Muscle layer of colon (tissue), 2 donors: Measurements from ENCODE around the gene ENPP6.
"Not testable (repeated sequence)": the region's sequence is repeated elsewhere in the genome, so short reads cannot be mapped to it uniquely, and the experiment has no call there.

Experiments
- H3K27ac ChIP-seq: one replicate; pipeline ENCODE4 v1.7.0; 2013; ENCODE audit warnings: low read depth, mild to moderate bottlenecking, low read length, moderate library complexity
- H3K27me3 ChIP-seq, 2 donors: one replicate each; pipeline ENCODE4 v1.7.0; 2013; ENCODE audit warnings: low read length in 2 of 2, mild to moderate bottlenecking in 2 of 2; ENCODE audit not compliant: insufficient read depth in 2 of 2, control insufficient read depth in 1 of 2
- H3K36me3 ChIP-seq: one replicate; pipeline ENCODE4 v1.7.0; 2013; ENCODE audit warnings: mild to moderate bottlenecking, low read length; ENCODE audit not compliant: insufficient read depth
- H3K4me1 ChIP-seq: one replicate; pipeline ENCODE4 v1.7.0; 2013; ENCODE audit warnings: mild to moderate bottlenecking, low read length; ENCODE audit not compliant: insufficient read depth
- H3K4me3 ChIP-seq, 2 donors: one replicate each; pipeline ENCODE4 v1.7.0; 2013; ENCODE audit warnings: low read length in 2 of 2, low read depth in 1 of 2, mild to moderate bottlenecking in 1 of 2, moderate library complexity in 1 of 2
- H3K9ac ChIP-seq: one replicate; pipeline ENCODE4 v1.7.0; 2013; ENCODE audit warnings: low read length
- H3K9me3 ChIP-seq: one replicate; pipeline ENCODE4 v1.7.0; 2013; ENCODE audit warnings: mild to moderate bottlenecking, low read length
- donor health status: abdominal sarcoma.
- donor health status: Adenocarcinoma of cecum.

ENPP6 gene

DNA sequence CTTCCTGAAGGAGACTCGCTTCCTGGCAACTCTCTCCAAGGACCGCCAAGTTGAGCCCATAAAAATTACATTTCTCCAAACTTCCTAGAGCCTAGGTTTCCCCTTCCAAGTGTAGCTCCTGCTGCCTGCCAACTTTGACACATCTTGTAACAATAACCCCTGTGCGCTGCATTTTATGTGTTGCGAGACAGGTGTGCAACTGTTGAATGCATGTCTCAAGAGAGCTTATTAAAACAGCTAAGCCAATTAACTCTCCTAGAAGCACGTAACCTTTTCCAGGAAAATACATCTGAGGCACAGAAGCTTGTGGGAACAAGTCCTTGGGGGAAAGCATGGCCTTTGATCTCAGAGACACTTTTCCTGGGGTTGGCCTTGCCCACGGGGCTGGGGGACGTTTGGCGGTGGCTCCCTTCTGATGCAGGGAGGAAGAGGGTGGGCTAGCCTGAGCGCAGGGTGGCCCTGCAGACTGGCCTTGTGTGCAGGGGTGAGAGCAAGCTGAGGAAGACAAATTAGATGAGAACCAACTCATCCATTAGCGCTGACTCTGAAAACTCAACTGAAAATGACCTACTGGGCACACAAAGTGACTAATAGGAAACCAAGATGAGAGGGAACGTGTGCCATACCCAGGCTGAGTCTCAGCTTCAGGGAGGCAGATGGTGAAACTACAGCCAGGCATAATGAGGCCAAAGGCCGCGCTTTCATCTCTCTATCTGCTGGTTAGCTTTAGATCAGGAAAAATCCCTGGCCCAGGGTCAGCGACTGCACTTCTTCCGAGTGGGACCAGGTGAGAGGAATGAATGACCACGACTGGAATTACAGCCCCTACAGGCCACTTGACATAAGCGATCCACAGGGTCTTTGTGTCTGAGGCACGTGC lies 75.3 kb downstream of the ENPP6 start:
- Histone ChIP-seq H3K27ac (no peak overlapping the region), H3K27me3 (no peaks in the 10 kb centered on the region), H3K9ac (no peak overlapping the region), H3K36me3 (no peaks in the 10 kb centered on the region), H3K4me1 (no peaks in the 10 kb centered on the region), H3K9me3 (no peaks in the 10 kb centered on the region), H3K4me3 (no peak overlapping the region)

DNA sequence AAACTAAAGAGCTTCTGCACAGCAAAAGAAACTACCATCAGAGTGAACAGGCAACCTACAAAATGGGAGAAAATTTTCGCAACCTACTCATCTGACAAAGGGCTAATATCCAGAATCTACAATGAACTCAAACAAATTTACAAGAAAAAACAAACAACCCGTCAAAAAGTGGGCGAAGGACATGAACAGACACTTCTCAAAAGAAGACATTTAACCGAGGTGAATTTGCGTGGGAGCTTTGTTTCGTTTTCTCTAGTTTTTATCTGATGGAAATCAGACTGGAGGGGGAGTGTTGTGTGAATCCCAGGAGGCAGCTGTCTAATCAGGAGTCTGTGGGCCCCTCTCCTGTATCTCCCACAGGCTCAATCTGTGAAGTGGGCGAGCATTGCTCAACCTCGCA lies 76.8 kb downstream of the ENPP6 start:
- not testable (repeated sequence) for H3K9ac ChIP-seq, H3K9me3 ChIP-seq, H3K36me3 ChIP-seq, H3K4me3 ChIP-seq, H3K27me3 ChIP-seq, H3K4me1 ChIP-seq, H3K27ac ChIP-seq

DNA sequence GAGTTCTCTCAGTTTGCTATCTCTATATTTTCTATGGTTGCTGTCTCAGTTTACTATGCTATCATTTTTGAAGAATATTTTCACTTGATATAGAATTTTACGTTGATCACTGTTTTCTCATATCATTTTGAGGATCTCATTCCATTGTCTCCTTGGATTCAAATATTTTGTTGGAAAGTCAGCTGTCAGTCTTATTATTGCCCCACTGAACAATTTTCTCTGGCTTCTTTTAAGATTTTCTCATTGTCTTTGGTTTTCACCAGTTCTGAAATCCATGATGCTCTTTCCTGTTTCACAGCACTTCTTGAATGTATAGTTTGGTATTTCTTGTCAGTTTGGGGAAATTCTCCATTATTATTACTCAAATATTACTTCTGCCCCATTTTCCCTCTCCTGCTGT lies 81.1 kb downstream of the ENPP6 start:
- no peaks in the 10 kb centered on the region for H3K9me3 ChIP-seq
- H3K27ac ChIP-seq: no peak overlapping the region
- no peak overlapping the region for H3K4me3 ChIP-seq
- no peak overlapping the region for H3K9ac ChIP-seq
- no peaks in the 10 kb centered on the region for H3K27me3 ChIP-seq
- H3K36me3 ChIP-seq: no peaks in the 10 kb centered on the region
- no peaks in the 10 kb centered on the region for H3K4me1 ChIP-seq

DNA sequence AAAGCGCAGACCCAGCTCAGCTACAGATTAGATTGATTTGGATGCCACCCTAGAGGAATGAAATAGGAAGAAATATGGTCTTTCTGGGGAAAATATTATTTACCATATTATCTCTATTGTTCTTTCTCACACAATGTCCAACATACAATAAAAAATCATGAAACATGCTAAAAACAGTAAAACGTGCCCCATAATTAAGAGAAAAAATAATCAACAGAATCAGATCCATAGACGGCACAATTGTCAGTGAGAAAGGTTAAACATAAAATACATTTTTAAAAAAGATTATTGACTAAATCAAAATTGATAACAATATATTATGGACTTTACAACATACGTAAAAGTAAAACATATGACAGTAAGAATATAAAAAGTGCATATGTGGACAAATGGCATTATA lies 90.9 kb downstream of the ENPP6 start:
- Histone ChIP-seq H3K27me3 (no peaks in the 10 kb centered on the region), H3K4me3 (no peak overlapping the region), H3K9me3 (no peaks in the 10 kb centered on the region), H3K36me3 (no peaks in the 10 kb centered on the region), H3K4me1 (no peaks in the 10 kb centered on the region), H3K27ac (no peak overlapping the region), H3K9ac (no peak overlapping the region)

DNA sequence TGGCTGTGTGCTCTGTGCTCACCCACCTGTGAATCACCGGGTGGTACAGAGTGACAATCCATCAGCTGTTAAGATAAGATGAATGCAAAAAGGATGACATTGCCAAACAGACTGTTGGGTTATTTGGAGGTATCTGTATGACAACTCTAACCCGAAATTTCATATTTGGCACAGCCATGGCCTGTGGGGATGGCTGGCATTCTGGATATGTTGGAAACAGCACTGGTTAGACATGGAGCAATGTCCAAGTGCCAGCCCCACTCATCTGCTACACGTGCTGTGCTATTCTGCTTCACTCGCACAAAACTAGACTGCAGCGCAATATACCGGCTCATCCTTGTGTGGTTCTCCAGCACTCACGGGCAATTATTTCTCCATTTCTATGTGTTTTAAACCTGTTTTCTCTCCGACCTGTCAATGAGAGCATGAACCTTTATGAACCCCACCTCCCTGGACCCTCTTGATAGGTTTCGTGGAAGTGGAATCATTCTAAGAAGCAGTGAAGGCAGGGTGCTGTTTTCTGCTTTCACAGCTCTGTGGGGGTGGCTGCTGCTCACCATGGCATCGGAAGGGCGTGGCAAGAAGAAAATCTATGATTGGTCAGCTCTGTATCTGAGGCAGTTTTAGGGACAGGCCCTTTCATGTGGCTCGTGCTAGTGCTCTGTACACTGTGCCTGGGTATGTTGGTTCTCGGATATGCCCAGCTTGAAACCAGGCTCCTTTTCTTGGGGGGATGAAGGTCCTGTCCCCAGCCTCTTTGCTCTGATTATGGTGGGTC lies 94.9 kb downstream of the ENPP6 start:
- no peaks in the 10 kb centered on the region for H3K4me1 ChIP-seq
- no peaks in the 10 kb centered on the region for H3K27me3 ChIP-seq
- H3K4me3 ChIP-seq: no peak overlapping the region
- H3K9me3 ChIP-seq: no peaks in the 10 kb centered on the region
- H3K27ac ChIP-seq: no peak overlapping the region
- no peaks in the 10 kb centered on the region for H3K36me3 ChIP-seq
- no peak overlapping the region for H3K9ac ChIP-seq

DNA sequence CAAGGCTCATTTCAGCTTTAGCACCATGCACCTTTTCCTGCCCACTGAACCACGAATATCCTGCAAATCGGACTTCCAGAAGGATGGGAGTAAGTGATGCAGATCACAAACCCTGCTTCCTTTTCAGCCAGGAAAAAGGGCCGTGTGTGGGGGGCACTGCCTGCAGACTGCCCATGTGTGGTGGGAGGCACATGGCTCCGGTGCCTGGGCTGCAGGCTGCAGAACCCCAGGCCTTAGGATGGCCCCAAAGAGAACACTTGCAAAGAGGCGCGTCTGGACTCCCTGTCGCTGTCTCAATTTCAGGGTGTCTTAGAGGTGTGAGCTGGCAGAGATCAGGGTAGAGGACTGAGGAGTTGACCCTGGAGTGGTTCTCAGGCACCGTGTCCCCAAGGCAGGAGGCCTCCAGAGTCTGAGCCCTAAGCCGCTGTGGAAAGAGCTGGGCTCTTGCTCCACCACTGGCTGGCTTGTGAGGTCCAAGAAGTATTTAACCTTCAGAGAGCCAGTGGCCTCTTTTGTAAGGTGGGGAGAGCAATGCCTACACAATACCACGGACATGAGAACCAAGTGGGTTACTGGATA lies 97.0 kb downstream of the ENPP6 start:
- Histone ChIP-seq H3K4me1 (no peaks in the 10 kb centered on the region), H3K9me3 (no peaks in the 10 kb centered on the region), H3K36me3 (no peaks in the 10 kb centered on the region), H3K4me3 (no peak overlapping the region), H3K9ac (no peak overlapping the region), H3K27ac (no peak overlapping the region), H3K27me3 (no peaks in the 10 kb centered on the region)

DNA sequence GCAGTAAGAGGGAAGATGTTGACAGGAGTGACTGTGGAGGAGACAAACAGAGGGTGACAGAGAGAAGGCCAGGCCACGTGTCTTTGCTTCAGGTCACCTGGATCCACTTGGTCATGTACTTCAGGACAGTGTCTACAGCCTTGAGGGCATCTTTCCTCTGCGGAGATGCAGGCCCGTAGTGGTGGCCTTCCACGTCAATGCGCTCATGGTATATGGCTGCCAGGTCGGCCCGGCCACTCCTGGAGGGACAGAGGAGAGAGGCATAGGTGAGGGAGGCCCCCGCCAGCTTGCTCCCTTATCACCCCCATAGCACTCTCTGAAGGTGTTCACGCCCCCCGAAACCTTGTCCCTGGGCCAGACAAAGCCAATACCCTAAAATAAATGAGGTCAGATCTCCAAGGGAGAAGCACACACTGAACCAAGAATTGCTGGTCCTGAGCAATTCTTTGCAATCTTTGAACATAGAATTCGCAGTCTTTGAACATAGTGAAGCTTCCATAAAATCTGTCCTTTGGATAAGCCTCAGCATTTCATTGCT lies 99.9 kb downstream of the ENPP6 start:
- Histone ChIP-seq H3K4me3 (no peak overlapping the region), H3K9me3 (no peaks in the 10 kb centered on the region), H3K9ac (no peak overlapping the region), H3K27me3 (no peaks in the 10 kb centered on the region), H3K27ac (no peak overlapping the region), H3K4me1 (no peaks in the 10 kb centered on the region), H3K36me3 (no peaks in the 10 kb centered on the region)

DNA sequence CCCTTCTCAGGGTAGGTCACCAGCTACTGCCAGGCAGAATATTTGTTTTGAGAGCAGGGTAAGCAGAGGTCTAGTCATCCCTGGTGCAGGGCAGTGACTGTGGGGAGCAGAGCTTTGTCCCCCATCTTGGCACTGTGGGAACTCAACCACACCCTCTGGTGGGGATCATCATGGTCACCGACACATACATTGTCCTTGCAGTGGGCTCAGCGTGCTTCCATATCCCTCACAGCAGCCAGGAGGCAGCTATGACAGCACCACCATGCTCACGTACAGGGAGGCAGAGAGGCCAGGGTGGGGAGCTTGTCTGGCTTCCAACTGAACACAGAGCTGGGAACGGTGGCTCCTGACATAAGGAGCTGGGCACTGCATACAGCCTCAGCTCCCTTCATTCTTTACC lies 102.3 kb downstream of the ENPP6 start:
- Histone ChIP-seq H3K9ac (no peak overlapping the region), H3K4me3 (no peak overlapping the region), H3K27ac (no peak overlapping the region), H3K36me3 (no peaks in the 10 kb centered on the region), H3K4me1 (no peaks in the 10 kb centered on the region), H3K27me3 (no peaks in the 10 kb centered on the region), H3K9me3 (no peaks in the 10 kb centered on the region)

DNA sequence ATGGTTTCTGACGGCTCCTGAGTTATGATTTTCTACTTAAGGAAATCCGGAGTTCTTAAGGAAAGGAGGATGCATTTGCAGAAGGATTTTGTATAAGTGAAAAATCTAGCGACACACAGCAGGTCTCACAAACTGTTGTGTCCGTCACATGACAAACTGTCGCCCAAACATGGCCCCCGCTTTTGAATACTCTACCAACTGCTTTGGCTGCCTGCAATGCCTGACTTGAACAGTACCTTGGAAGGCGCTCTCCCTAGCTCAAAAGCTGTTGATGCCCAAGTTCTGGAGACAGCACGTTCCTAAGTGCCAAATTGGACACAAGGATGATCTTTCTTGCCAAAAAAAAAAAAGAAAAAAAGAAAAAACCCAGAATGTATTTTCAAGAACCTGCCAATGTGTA lies 103.2 kb downstream of the ENPP6 start:
- Histone ChIP-seq H3K9me3 (no peaks in the 10 kb centered on the region), H3K4me1 (no peaks in the 10 kb centered on the region), H3K27ac (no peak overlapping the region), H3K9ac (no peak overlapping the region), H3K36me3 (no peaks in the 10 kb centered on the region), H3K27me3 (no peaks in the 10 kb centered on the region), H3K4me3 (no peak overlapping the region)

DNA sequence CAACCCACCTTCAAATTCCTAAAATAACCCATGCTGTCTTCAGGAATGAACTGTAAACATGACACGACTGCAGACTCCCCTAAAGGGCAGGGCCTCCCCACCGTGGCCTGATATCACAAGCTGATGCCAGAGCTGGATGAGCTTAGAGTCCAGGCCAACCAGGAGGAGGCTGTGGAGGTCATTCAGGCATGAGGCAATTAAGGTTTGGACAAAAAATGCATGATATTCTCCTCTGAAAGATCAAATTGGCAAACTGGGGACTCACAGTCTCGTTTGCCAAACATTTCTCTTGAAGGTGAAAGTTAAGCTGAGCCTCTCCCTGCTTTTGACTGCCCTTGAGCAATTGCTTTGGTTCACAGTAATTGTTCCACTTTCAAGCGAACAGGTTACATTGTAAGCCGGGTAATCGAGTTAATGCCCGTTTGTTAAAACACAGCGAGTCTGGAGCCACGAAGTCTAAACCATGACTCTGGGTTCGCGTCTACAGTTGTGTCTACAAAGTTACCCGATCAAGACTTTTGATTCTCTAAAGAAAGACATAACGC lies 105.6 kb downstream of the ENPP6 start:
- no peaks in the 10 kb centered on the region for H3K36me3 ChIP-seq
- H3K27me3 ChIP-seq: no peaks in the 10 kb centered on the region
- no peaks in the 10 kb centered on the region for H3K4me1 ChIP-seq
- no peaks in the 10 kb centered on the region for H3K9me3 ChIP-seq
- H3K9ac ChIP-seq: no peak overlapping the region
- no peak overlapping the region for H3K27ac ChIP-seq
- no peak overlapping the region for H3K4me3 ChIP-seq

DNA sequence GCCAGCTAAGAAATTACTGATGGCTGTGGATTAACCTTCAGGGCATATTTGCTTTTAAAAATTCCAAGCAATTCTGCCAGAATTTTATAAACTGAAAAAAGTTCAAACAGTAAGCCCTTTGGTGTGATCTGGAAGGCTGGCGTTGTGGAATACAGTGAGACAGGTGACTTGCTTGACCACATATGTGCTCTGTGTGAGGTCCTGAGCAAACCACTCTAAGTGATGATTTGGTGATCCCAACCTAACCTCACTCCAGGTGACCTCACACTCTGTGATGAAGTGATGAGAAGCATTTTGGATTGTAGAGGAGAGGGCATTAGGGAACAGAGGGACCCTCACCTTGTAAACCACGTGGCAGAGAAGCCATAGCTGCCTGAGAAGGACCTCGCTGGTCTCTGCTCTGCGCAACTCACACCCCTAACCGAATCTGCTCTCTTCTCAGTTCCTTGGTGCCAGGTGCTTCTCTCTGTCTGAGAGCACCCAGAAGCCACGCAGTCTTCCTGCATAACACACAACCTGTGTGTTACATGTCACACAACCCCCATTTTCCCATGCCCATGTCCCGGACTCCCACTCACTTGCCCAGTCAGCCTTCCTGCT lies 106.3 kb downstream of the ENPP6 start:
- H3K9ac ChIP-seq: no peak overlapping the region
- H3K9me3 ChIP-seq: no peaks in the 10 kb centered on the region
- H3K36me3 ChIP-seq: no peaks in the 10 kb centered on the region
- H3K4me3 ChIP-seq: no peak overlapping the region
- H3K4me1 ChIP-seq: no peaks in the 10 kb centered on the region
- no peaks in the 10 kb centered on the region for H3K27me3 ChIP-seq
- no peak overlapping the region for H3K27ac ChIP-seq
